Frontal cortex (tissue), 4 donors: ENCODE data around the gene RPS6KA2. TPM values are rescaled to one million over a fixed set of nuclear protein-coding genes. Genes with fewer than 3 reads are reported as not detected.

Experiments
- DNase-seq, 2 donors: peaks; one replicate each; pipeline ENCODE4 v3.0.0; 2012; ENCODE audit warnings: low spot score in 2 of 2
- FAIRE-seq: peaks from 2 replicates; lab custom pipeline; 2012; peaks lifted over from hg19 to GRCh38; lab: Jason Lieb, UNC
- total RNA-seq: library from RNA; depleted of rRNA; stranded (reverse); fragments of >200 nt; gene quantifications from one replicate; pipeline ENCODE4 v1.2.3, GENCODE V29; 2014
- donor health status: control.
- donor health status: control.
- donor health status: control.

Gene RPS6KA2
- total RNA-seq, 1 donor from 2014 or later, result 24.9 TPM

- FAIRE-seq (no peak), DNase-seq (no peak)
Observed at GRCh38 chr6:166563200-166563599, 63.9 kb downstream of the RPS6KA2 start.

GRCh38 chr6:166562726-166563125, 64.3 kb downstream of the RPS6KA2 start:
- DNase-seq (no peak), FAIRE-seq (no peak)

- DNase-seq, result peak in 1 of 2 donors; percentile 50
- FAIRE-seq, result no peak
Observed at GRCh38 chr6:166561771-166562359, 65.2 kb downstream of the RPS6KA2 start.

- DNase-seq (no peak), FAIRE-seq (no peak)
Observed at GRCh38 chr6:166560222-166560621, 66.8 kb downstream of the RPS6KA2 start.

- no peak for DNase-seq
Observed at GRCh38 chr6:166559662-166560061, 67.4 kb downstream of the RPS6KA2 start.

GRCh38 chr6:166559211-166559610, 67.8 kb downstream of the RPS6KA2 start:
- FAIRE-seq (no peak), DNase-seq (no peak)

More at GRCh38 chr6:166559662-166560061, 67.4 kb downstream of the RPS6KA2 start:
- FAIRE-seq, result no peak

- DNase-seq, result no peak
- no peak for FAIRE-seq
Observed at GRCh38 chr6:166558156-166559005, 68.7 kb downstream of the RPS6KA2 start.

- FAIRE-seq (peak; percentile 57), DNase-seq (peak; percentile 63 to 84)
Observed at GRCh38 chr6:166556863-166557322, 70.2 kb downstream of the RPS6KA2 start.

- DNase-seq (no peak), FAIRE-seq (no peak)
Observed at GRCh38 chr6:166556336-166556735, 70.7 kb downstream of the RPS6KA2 start.

- DNase-seq (no peak), FAIRE-seq (no peak)
Observed at GRCh38 chr6:166555086-166555485, 72.0 kb downstream of the RPS6KA2 start.

- FAIRE-seq (no peak), DNase-seq (no peak)
Observed at GRCh38 chr6:166554316-166554715, 72.7 kb downstream of the RPS6KA2 start.

- FAIRE-seq (no peak), DNase-seq (peak in 1 of 2 donors; percentile 63)
Observed at GRCh38 chr6:166553563-166554271, 73.3 kb downstream of the RPS6KA2 start.

GRCh38 chr6:166552600-166552999, 74.5 kb downstream of the RPS6KA2 start:
- no peak for FAIRE-seq
- no peak for DNase-seq

GRCh38 chr6:166551754-166552495, 75.1 kb downstream of the RPS6KA2 start:
- FAIRE-seq, result no peak

GRCh38 chr6:166546653-166547052, 80.4 kb downstream of the RPS6KA2 start:
- DNase-seq (no peak), FAIRE-seq (no peak)

More at GRCh38 chr6:166551754-166552495, 75.1 kb downstream of the RPS6KA2 start:
- no peak for DNase-seq

- DNase-seq (no peak), FAIRE-seq (no peak)
Observed at GRCh38 chr6:166545156-166546034, 81.7 kb downstream of the RPS6KA2 start.

- DNase-seq (no peak), FAIRE-seq (no peak)
Observed at GRCh38 chr6:166544296-166544605, 82.8 kb downstream of the RPS6KA2 start.

- FAIRE-seq (no peak), DNase-seq (no peak)
Observed at GRCh38 chr6:166543603-166544295, 83.3 kb downstream of the RPS6KA2 start.

GRCh38 chr6:166542580-166542912, 84.5 kb downstream of the RPS6KA2 start:
- FAIRE-seq, result no peak
- DNase-seq, result no peak
